OCI-LY7 (cell line): ENCODE measurements around the gene NRG2. TPM values are rescaled to one million over a fixed set of nuclear protein-coding genes. Genes with fewer than 3 reads are reported as not detected.

Experiments
- BruUV-seq: library from RNA; stranded (reverse); fragments of 400-500 nt; replicated peaks from 2 replicates; lab custom pipeline; 2021; lab: Mats Ljungman, UMichigan
- CTCF ChIA-PET: fragments of 300-600 bp; sonication (Branson Sonifier 250); formaldehyde crosslinking; loops from one replicate; lab custom pipeline; 2022; ENCODE audit warnings: antibody characterized with exemption; ENCODE audit not compliant: unreplicated experiment; lab: Charles Lee
- POLR2A ChIA-PET: fragments of 300-600 bp; sonication (Branson Sonifier 250); formaldehyde crosslinking; loops from one replicate; lab custom pipeline; 2022; ENCODE audit warnings: antibody characterized with exemption; lab: Charles Lee
- DNase-seq: peaks from one replicate; pipeline ENCODE4 v3.0.0-alpha.2; 2015; ENCODE audit warnings: low spot score
- H2AFZ ChIP-seq: fragments of 200-600 bp; sonication (generic), shearing (Covaris generic); 2 replicates; pipeline ENCODE4 v1.6.1; 2014; ENCODE audit warnings: mild to moderate bottlenecking, antibody characterized with exemption, low read length, moderate library complexity
- H3K27ac ChIP-seq: fragments of 200-600 bp; sonication (generic); 2 replicates; pipeline ENCODE4 v1.5.1; 2014; ENCODE audit warnings: mixed run types, low read depth, mild to moderate bottlenecking, moderate library complexity, low read length, inconsistent platforms; ENCODE audit not compliant: poor library complexity, severe bottlenecking
- H3K36me3 ChIP-seq: fragments of 200-600 bp; sonication (generic); 2 replicates; pipeline ENCODE4 v1.6.1; 2014; ENCODE audit warnings: mild to moderate bottlenecking, antibody characterized with exemption, low read length, moderate library complexity, mixed read lengths; ENCODE audit not compliant: insufficient read depth
- H3K4me1 ChIP-seq: fragments of 200-600 bp; sonication (generic); 2 replicates; pipeline ENCODE4 v1.5.1; 2014; ENCODE audit warnings: mild to moderate bottlenecking, low read length; ENCODE audit not compliant: insufficient read depth, poor library complexity, severe bottlenecking
- H3K4me2 ChIP-seq: fragments of 200-600 bp; sonication (generic); 2 replicates; pipeline ENCODE4 v1.6.1; 2014; ENCODE audit warnings: mild to moderate bottlenecking, low read length
- H3K4me3 ChIP-seq: fragments of 200-600 bp; sonication (generic); 2 replicates; pipeline ENCODE4 v1.5.1; 2014; ENCODE audit warnings: mild to moderate bottlenecking, low read depth, low read length; ENCODE audit not compliant: poor library complexity, severe bottlenecking
- H3K79me2 ChIP-seq: fragments of 200-600 bp; sonication (generic); 2 replicates; pipeline ENCODE4 v1.6.1; 2016; ENCODE audit warnings: low read depth, mild to moderate bottlenecking, low read length, moderate library complexity, mixed read lengths; ENCODE audit not compliant: insufficient read depth
- H3K9me2 ChIP-seq: fragments of 200-600 bp; sonication (generic); 2 replicates; pipeline ENCODE4 v1.6.1; 2016; ENCODE audit warnings: mild to moderate bottlenecking, low read length, mixed read lengths; ENCODE audit not compliant: insufficient read depth
- H3K9me3 ChIP-seq: fragments of 200-600 bp; sonication (generic); 2 replicates; pipeline ENCODE4 v1.6.1; 2014; ENCODE audit warnings: mild to moderate bottlenecking, mixed run types, low read length, mixed read lengths
- H4K20me1 ChIP-seq: fragments of 200-600 bp; sonication (generic); 2 replicates; pipeline ENCODE4 v1.6.1; 2014; ENCODE audit warnings: mild to moderate bottlenecking, antibody characterized with exemption, low read length, moderate library complexity, mixed read lengths; ENCODE audit not compliant: insufficient read depth
- CTCF ChIP-seq: fragments of 200-600 bp; sonication (generic); conservative IDR thresholded peaks from 2 replicates; pipeline ENCODE4 v1.5.1; 2014; ENCODE audit warnings: mild to moderate bottlenecking, antibody characterized with exemption, low read length, moderate library complexity, mixed read lengths
- EZH2phosphoT487 ChIP-seq: fragments of 200-600 bp; sonication (generic); IDR thresholded peaks from 2 replicates; pipeline ENCODE4 v1.6.1; 2018; ENCODE audit warnings: low read depth, borderline replicate concordance, mild to moderate bottlenecking, mixed run types, antibody characterized with exemption, low read length, moderate library complexity, mixed read lengths
- intact Hi-C: fragments of 100-400 bp; cut with micrococcal nuclease; formaldehyde crosslinking; loops from one replicate; pipeline ENCODE4 v1.10.0; 2022; ENCODE audit not compliant: unreplicated experiment
- total RNA-seq, 2 experiments: library from RNA; depleted of rRNA in 1 of 2; stranded (reverse); fragments of >200 nt in 1 of 2; shearing (Covaris generic) in 1 of 2; gene quantifications; 2 replicates each; pipeline ENCODE4 v1.2.3, GENCODE V29; 2014 to 2022

The NRG2 gene
- total RNA-seq, 2 experiments from 2014 or later, result 1.7 TPM; not detected in 1

- ChIA-PET CTCF (no interaction called here), POLR2A (interaction anchor here (0.8 to 1.3 kb wide), 2 partner anchors 30 to 59 kb away, joined by 3 to 4 read pairs; no protein-coding TSS in a partner anchor)
- H3K79me2 ChIP-seq, result no peaks in the 10 kb centered on the region
- H3K4me1 ChIP-seq, result no peaks in the 10 kb centered on the region
- no peaks in the 10 kb centered on the region for H3K9me2 ChIP-seq
- H3K4me3 ChIP-seq, result no peak overlapping the region
- H3K9me3 ChIP-seq, result no peaks in the 10 kb centered on the region
- no peaks in the 10 kb centered on the region for H4K20me1 ChIP-seq
- no peak for DNase-seq
- no peak overlapping the region for H3K27ac ChIP-seq
- no peak overlapping the region for H3K4me2 ChIP-seq
- BruUV-seq, result no TSS peak
- no peak for TF ChIP-seq CTCF
- no peak for TF ChIP-seq EZH2phosphoT487
- no peaks in the 10 kb centered on the region for H3K36me3 ChIP-seq
- no peak overlapping the region for H2AFZ ChIP-seq
- intact Hi-C loops, result no loop called here
Measured at GRCh38 chr5:139924294-139925215, 118.5 kb downstream of the NRG2 start.

- TF ChIP-seq CTCF (no peak), EZH2phosphoT487 (no peak)
- H3K79me2 ChIP-seq, result no peaks in the 10 kb centered on the region
- no TSS peak for BruUV-seq
- no peaks in the 10 kb centered on the region for H4K20me1 ChIP-seq
- intact Hi-C loops, result no loop called here
- no peak overlapping the region for H2AFZ ChIP-seq
- no peak overlapping the region for H3K4me2 ChIP-seq
- H3K9me2 ChIP-seq, result no peaks in the 10 kb centered on the region
- H3K27ac ChIP-seq, result no peak overlapping the region
- no peak for DNase-seq
- no peak overlapping the region for H3K4me3 ChIP-seq
- H3K9me3 ChIP-seq, result no peaks in the 10 kb centered on the region
- H3K36me3 ChIP-seq, result no peaks in the 10 kb centered on the region
- POLR2A ChIA-PET, result no interaction called here
- CTCF ChIA-PET, result no interaction called here
- H3K4me1 ChIP-seq, result no peaks in the 10 kb centered on the region
Measured at GRCh38 chr5:139919308-139919707, 123.8 kb downstream of the NRG2 start.

- no peak for DNase-seq
- no peaks in the 10 kb centered on the region for H4K20me1 ChIP-seq
- TF ChIP-seq CTCF (no peak), EZH2phosphoT487 (no peak)
- H3K4me3 ChIP-seq, result no peak overlapping the region
- H3K27ac ChIP-seq, result no peak overlapping the region
- H3K9me2 ChIP-seq, result no peaks in the 10 kb centered on the region
- ChIA-PET CTCF (no interaction called here), POLR2A (no interaction called here)
- H3K4me1 ChIP-seq, result no peaks in the 10 kb centered on the region
- no TSS peak for BruUV-seq
- H3K36me3 ChIP-seq, result no peaks in the 10 kb centered on the region
- H3K4me2 ChIP-seq, result no peak overlapping the region
- no peak overlapping the region for H2AFZ ChIP-seq
- no peaks in the 10 kb centered on the region for H3K9me3 ChIP-seq
- H3K79me2 ChIP-seq, result no peaks in the 10 kb centered on the region
- intact Hi-C loops, result no loop called here
Measured at GRCh38 chr5:139915834-139916233, 127.3 kb downstream of the NRG2 start.
